Smooth muscle cell (in vitro differentiated cells): ENCODE data around the gene MYBBP1A. TPM values are rescaled to one million over a fixed set of nuclear protein-coding genes. Genes with fewer than 3 reads are reported as not detected.

Experiments
- DNase-seq: peaks from one replicate; lab custom pipeline; 2025; ENCODE audit not compliant: unreplicated experiment; lab: John Stamatoyannopoulos, UW
- H2AFZ ChIP-seq: fragments of 200-600 bp; sonication (generic); 2 replicates; pipeline ENCODE4 v1.6.0; 2016; ENCODE audit warnings: antibody characterized with exemption, low read depth, mild to moderate bottlenecking
- H3F3A ChIP-seq: fragments of 200-600 bp; sonication (generic); 2 replicates; pipeline ENCODE4 v1.6.0; 2017; ENCODE audit warnings: antibody characterized with exemption, low read depth
- H3K27ac ChIP-seq: fragments of 200-600 bp; sonication (generic); 2 replicates; pipeline ENCODE4 v1.5.1; 2016; ENCODE audit warnings: low read depth, mild to moderate bottlenecking
- H3K27me3 ChIP-seq: fragments of 200-600 bp; sonication (generic); 2 replicates; pipeline ENCODE4 v1.6.1; 2016; ENCODE audit warnings: low read depth, mild to moderate bottlenecking
- H3K36me3 ChIP-seq: fragments of 200-600 bp; sonication (generic); 2 replicates; pipeline ENCODE4 v1.5.1; 2016; ENCODE audit warnings: low read depth
- H3K4me1 ChIP-seq: fragments of 200-600 bp; sonication (generic); 2 replicates; pipeline ENCODE4 v1.5.1; 2016; ENCODE audit warnings: low read depth
- H3K4me2 ChIP-seq: fragments of 200-600 bp; sonication (generic); 2 replicates; pipeline ENCODE4 v1.6.0; 2016; ENCODE audit warnings: mild to moderate bottlenecking
- H3K4me3 ChIP-seq: fragments of 200-600 bp; sonication (generic); 2 replicates; pipeline ENCODE4 v1.5.1; 2016; ENCODE audit warnings: mild to moderate bottlenecking
- H3K79me2 ChIP-seq: fragments of 200-600 bp; sonication (generic); 2 replicates; pipeline ENCODE4 v1.6.0; 2016; ENCODE audit warnings: low read depth, mild to moderate bottlenecking
- H3K9ac ChIP-seq: fragments of 200-600 bp; sonication (generic); 2 replicates; pipeline ENCODE4 v1.6.0; 2016; ENCODE audit warnings: low read depth
- H3K9me3 ChIP-seq: fragments of 200-600 bp; sonication (generic); replicated peaks from 2 replicates; pipeline ENCODE4 v1.5.1; 2016; ENCODE audit warnings: low read depth
- H4K20me1 ChIP-seq: fragments of 200-600 bp; sonication (generic); 2 replicates; pipeline ENCODE4 v1.6.0; 2016; ENCODE audit warnings: low read depth
- CTCF ChIP-seq: fragments of 200-600 bp; sonication (generic); IDR thresholded peaks from 2 replicates; pipeline ENCODE4 v1.5.1; 2017; ENCODE audit warnings: borderline replicate concordance, mild to moderate bottlenecking, antibody characterized with exemption; ENCODE audit not compliant: insufficient read depth, poor library complexity, severe bottlenecking
- WGBS: methylation state at CpG from one replicate; pipeline ENCODE4 v1.1.7; 2016; ENCODE audit warnings: low lambda C conversion rate; 5-methylcytosine and 5-hydroxymethylcytosine counted together
- polyA plus RNA-seq: library from polyadenylated mRNA; unstranded; fragments of >200 nt; fragmentation: Nextera tagmentation; extraction: Ambion mirVana; gene quantifications from 2 replicates; pipeline ENCODE4 v1.2.1, GENCODE V29; 2016
- total RNA-seq: library from RNA; depleted of rRNA; stranded (reverse); fragments of >200 nt; gene quantifications from 2 replicates; pipeline ENCODE4 v1.2.3, GENCODE V29; 2014

Gene MYBBP1A
- total and polyA plus RNA-seq, 2 experiments from 2014 or later = 18.1 to 33.5 TPM

DNA sequence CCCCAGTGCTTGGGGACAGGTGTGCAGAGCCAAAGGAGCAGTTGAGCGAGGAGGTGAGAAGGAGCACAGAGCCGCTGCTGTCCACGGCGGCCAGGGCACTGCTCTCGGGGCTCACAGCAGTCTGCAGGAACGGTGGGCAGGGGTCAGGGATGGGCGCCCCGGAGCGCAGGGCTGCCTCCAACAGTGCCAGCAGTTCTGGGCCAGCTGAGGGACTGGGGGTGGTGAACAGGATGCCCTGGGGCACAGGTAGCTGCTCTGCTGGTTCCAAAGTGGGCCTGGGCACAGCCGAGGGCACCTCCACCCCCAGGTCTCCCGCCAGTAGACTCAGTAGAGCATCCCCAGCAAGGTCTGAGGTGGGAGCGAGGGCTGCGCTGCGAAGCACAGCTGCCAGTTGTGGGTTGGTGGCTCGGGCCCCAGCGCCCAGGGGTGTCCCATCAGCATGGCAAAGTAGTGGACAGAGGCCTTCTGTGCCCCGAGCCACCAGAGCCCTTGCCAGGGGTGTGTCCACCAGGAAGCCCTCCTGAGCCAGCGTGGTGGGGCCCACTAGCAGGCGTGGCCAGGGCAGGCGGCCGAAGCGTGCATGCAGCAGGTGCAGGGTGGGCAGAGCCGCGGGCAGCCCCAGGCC lies 3.3 kb upstream of the MYBBP1A start:
- no peaks in the 10 kb centered on the region for H3K36me3 ChIP-seq
- H3K79me2 ChIP-seq = peaks cover 16% of the 10 kb centered on the region
- H2AFZ ChIP-seq = no peak overlapping the region
- DNase-seq = no peak
- no peak overlapping the region for H3K4me3 ChIP-seq
- H4K20me1 ChIP-seq = no peaks in the 10 kb centered on the region
- H3K9me3 ChIP-seq = no peaks in the 10 kb centered on the region
- H3F3A ChIP-seq = no peaks in the 10 kb centered on the region
- 92% methylated on average over 24 of the region's 24 CpGs for WGBS
- peaks cover 17% of the 10 kb centered on the region for H3K4me1 ChIP-seq
- no peak overlapping the region for H3K27ac ChIP-seq
- H3K9ac ChIP-seq = no peak overlapping the region
- TF ChIP-seq CTCF = no peak
- no peak overlapping the region for H3K4me2 ChIP-seq
- H3K27me3 ChIP-seq = no peaks in the 10 kb centered on the region

DNA sequence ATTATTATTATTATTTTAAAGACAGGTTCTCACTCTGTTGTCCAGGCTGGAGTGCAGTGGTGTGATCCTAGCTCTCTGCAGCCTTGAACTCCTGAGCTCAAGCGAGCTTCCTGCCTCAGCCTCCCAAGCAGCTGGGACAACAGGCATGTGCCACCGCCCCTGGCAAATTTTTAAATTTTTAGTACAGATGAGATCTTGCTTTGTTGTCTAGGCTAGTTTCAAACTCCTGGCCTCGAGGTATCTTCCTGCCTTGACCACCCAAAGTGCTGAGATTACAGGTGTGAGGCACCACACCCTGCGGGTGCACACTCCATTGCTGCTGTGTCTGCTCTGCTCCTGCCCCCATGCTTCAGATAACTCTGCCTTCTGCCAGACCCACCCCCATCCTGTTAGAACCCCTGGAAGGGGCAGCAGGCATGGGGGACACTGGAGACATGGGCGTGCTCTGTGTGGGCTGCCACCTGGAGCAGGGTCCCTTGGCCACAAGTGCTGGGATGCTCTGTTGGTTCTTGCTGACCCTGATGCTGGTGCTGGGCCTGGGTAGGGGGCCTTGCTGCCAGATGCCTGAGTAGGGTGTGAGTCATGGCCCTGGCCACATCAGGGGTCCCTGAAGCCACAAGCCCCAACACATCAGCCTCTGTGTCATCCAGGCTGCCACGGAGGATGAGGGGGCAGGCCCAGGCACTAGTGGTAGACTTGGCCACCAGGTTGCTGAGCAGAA lies 2.6 kb upstream of the MYBBP1A start:
- Histone ChIP-seq H3K9ac (no peak overlapping the region), H2AFZ (no peak overlapping the region), H4K20me1 (no peaks in the 10 kb centered on the region), H3K4me2 (no peak overlapping the region), H3F3A (no peaks in the 10 kb centered on the region), H3K27me3 (no peaks in the 10 kb centered on the region), H3K4me3 (no peak overlapping the region), H3K4me1 (peaks cover 17% of the 10 kb centered on the region), H3K36me3 (no peaks in the 10 kb centered on the region), H3K9me3 (no peaks in the 10 kb centered on the region), H3K79me2 (peaks cover 18% of the 10 kb centered on the region), H3K27ac (no peak overlapping the region)
- DNase-seq = no peak
- WGBS = 94% methylated on average over 6 of the region's 6 CpGs
- no peak for TF ChIP-seq CTCF

- DNase-seq = no peak
- H3K27ac ChIP-seq = no peak overlapping the region
- H4K20me1 ChIP-seq = no peaks in the 10 kb centered on the region
- H3K79me2 ChIP-seq = peaks cover 18% of the 10 kb centered on the region
- no peak overlapping the region for H3K9ac ChIP-seq
- 65% methylated on average over 4 of the region's 4 CpGs for WGBS
- no peak for TF ChIP-seq CTCF
- H2AFZ ChIP-seq = no peak overlapping the region
- peaks cover 17% of the 10 kb centered on the region for H3K4me1 ChIP-seq
- no peaks in the 10 kb centered on the region for H3K27me3 ChIP-seq
- H3F3A ChIP-seq = no peaks in the 10 kb centered on the region
- no peak overlapping the region for H3K4me3 ChIP-seq
- no peaks in the 10 kb centered on the region for H3K9me3 ChIP-seq
- no peak overlapping the region for H3K4me2 ChIP-seq
- H3K36me3 ChIP-seq = no peaks in the 10 kb centered on the region
Measured at GRCh38 chr17:4556996-4557395, 1.8 kb upstream of the MYBBP1A start.
